Stimulated activated CD4-positive, alpha-beta T cell treated with anti-CD3 and anti-CD28 coated beads, Interleukin-15, amount 100 ng/mL, for 1 hour (primary cell): ENCODE data around the gene GDPD3.

ENCODE experiments used
- DNase-seq, 2 donors: peaks; one replicate each; pipeline ENCODE4 v3.0.0-alpha.2; 2020; ENCODE audit warnings: low read depth in 1 of 2, low spot score in 1 of 2

The GDPD3 gene

GRCh38 chr16:30060836-30061554, 52.3 kb downstream of the GDPD3 start:
- DNase-seq, result no peak

GRCh38 chr16:30060346-30060745, 53.0 kb downstream of the GDPD3 start:
- no peak for DNase-seq

GRCh38 chr16:30054959-30055553, 58.3 kb downstream of the GDPD3 start:
- no peak for DNase-seq
